Measurements from ENCODE around the gene HDGF. TPM values are rescaled to one million over a fixed set of nuclear protein-coding genes. Genes with fewer than 3 reads are reported as not detected.

HDGF gene
- total and polyA plus RNA-seq, 7 experiments from 2014 or later = 25.0 to 224 (median 90.9) TPM

GRCh38 chr1:156712626-156713025 lies 38.8 kb downstream of the HDGF start:
- H3K27me3 Mint-ChIP-seq = peaks cover 0 to under 1% (median 0%) of the 10 kb centered on the region in 5 donors

GRCh38 chr1:156711011-156711817 lies 40.3 kb downstream of the HDGF start:
- no peaks in the 10 kb centered on the region for H3K27me3 ChIP-seq (ENCODE audit: control insufficient read depth in 2 of 2, insufficient read depth in 2 of 2, low read length in 2 of 2)
- H3K4me3 ChIP-seq (ENCODE audit: low read length) = no peak overlapping the region
- Mint-ChIP-seq H3K9me3 (no peaks in the 10 kb centered on the region), H3K27me3 (peaks cover 0 to 11% (median 0%) of the 10 kb centered on the region in 5 donors), H3K36me3 (peaks cover 0 to 5% (median 0%) of the 10 kb centered on the region in 5 donors), H3K4me1 (peaks cover 9 to 21% (median 14%) of the 10 kb centered on the region in 7 donors), H3K27ac (no peak overlapping the region), H3K4me3 (no peak overlapping the region)
- DNase-seq = no peak
- POLR2A ChIA-PET = no interaction called here
- peaks cover 6 to 10% of the 10 kb centered on the region in 2 donors for H3K4me1 ChIP-seq (ENCODE audit: control insufficient read depth in 2 of 2, insufficient read depth in 2 of 2, low read length in 2 of 2)
- no peak overlapping the region for H3K27ac ChIP-seq (ENCODE audit: low read depth, low read length)
- ATAC-seq = no peak
- H3K9me3 ChIP-seq (ENCODE audit: control insufficient read depth in 2 of 3, low read length in 3 of 3) = no peaks in the 10 kb centered on the region
- CTCF ChIA-PET = interaction anchor here (1.7 to 3.4 kb wide), 2 partner anchors 16 to 21 kb away, joined by 5 to 14 read pairs; partner anchors contain the start of gene METTL25B
- no peaks in the 10 kb centered on the region for H3K36me3 ChIP-seq (ENCODE audit: control insufficient read depth in 2 of 3, insufficient read depth in 3 of 3, low read length in 3 of 3)
- intact Hi-C loops (cut with micrococcal nuclease) = no loop called here

More at GRCh38 chr1:156712626-156713025, 38.8 kb downstream of the HDGF start:
- no peaks in the 10 kb centered on the region for H3K4me1 ChIP-seq (ENCODE audit: control insufficient read depth in 2 of 2, insufficient read depth in 2 of 2, low read length in 2 of 2)
- Mint-ChIP-seq H3K27ac (no peak overlapping the region), H3K36me3 (peaks cover 0 to 9% (median 0%) of the 10 kb centered on the region in 5 donors), H3K4me3 (no peak overlapping the region), H3K4me1 (peaks cover 0 to 10% (median 3%) of the 10 kb centered on the region in 7 donors), H3K9me3 (no peaks in the 10 kb centered on the region)
- H3K9me3 ChIP-seq (ENCODE audit: control insufficient read depth in 2 of 3, low read length in 3 of 3) = no peaks in the 10 kb centered on the region
- intact Hi-C loops (cut with micrococcal nuclease) = no loop called here
- ATAC-seq (no peak), DNase-seq (no peak)
- ChIA-PET POLR2A (interaction anchor here (0.5 kb wide), 1 partner anchor 759 kb away, joined by 3 read pairs; no protein-coding TSS in a partner anchor), CTCF (interaction anchor here (0.7 to 3.4 kb wide), 3 partner anchors 15 to 25 kb away, joined by 3 to 14 read pairs (median 5); partner anchors contain the start of gene METTL25B)
- H3K4me3 ChIP-seq (ENCODE audit: low read length) = no peak overlapping the region
- H3K27me3 ChIP-seq (ENCODE audit: control insufficient read depth in 2 of 2, insufficient read depth in 2 of 2, low read length in 2 of 2) = no peaks in the 10 kb centered on the region
- no peaks in the 10 kb centered on the region for H3K36me3 ChIP-seq (ENCODE audit: control insufficient read depth in 2 of 3, insufficient read depth in 3 of 3, low read length in 3 of 3)
- H3K27ac ChIP-seq (ENCODE audit: low read depth, low read length) = no peak overlapping the region

DNA sequence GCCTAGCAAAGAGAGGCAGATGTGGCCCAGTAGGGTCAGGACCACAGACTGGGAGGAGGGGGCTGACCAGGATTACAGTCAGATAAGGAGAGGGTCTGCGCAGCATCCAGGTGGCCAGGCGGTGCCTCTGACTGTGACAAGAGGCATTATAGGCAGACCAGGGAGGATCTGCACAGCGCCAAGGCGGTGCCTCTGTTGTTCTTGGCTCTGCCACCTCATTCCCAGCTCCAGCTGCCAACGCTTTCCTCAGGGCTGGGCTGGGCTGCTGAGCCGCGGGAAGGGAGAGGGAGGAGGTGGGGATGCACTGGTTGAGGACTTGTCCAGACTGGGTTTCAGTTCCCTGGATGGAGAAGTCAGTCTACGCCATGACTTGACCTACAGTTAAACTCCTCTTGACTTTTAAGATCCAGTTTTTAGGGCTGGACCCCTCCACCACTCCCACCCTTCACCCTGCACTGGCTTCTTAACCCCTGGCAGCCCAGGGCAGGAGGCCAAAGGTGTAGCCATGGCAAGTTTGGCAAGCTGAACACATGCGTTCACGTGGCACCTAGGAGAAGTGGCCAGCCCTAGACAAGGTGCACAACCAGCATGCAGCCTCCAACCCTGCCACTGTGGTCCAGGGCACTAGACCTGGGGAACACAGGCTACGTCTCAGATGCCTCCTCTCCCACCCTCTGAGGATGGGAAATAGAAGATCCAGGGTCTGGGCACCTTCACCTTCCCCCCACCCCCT lies 41.6 kb downstream of the HDGF start:
- ATAC-seq (no peak), DNase-seq (no peak)
- no peaks in the 10 kb centered on the region for H3K9me3 Mint-ChIP-seq
- no peaks in the 10 kb centered on the region for H3K36me3 Mint-ChIP-seq
- intact Hi-C loops (cut with micrococcal nuclease) = loop anchor here in 1 of 2 donors (5.0 kb wide), 1 partner anchor 83 kb away; no protein-coding TSS in a partner anchor
- H3K4me1 ChIP-seq (ENCODE audit: control insufficient read depth in 2 of 2, insufficient read depth in 2 of 2, low read length in 2 of 2) = peaks cover 16 to 23% of the 10 kb centered on the region in 2 donors
- no peak overlapping the region for H3K4me3 ChIP-seq (ENCODE audit: low read length)
- H3K9me3 ChIP-seq (ENCODE audit: control insufficient read depth in 2 of 3, low read length in 3 of 3) = no peaks in the 10 kb centered on the region
- H3K27me3 ChIP-seq (ENCODE audit: control insufficient read depth in 2 of 2, insufficient read depth in 2 of 2, low read length in 2 of 2) = no peaks in the 10 kb centered on the region
- no peak overlapping the region for H3K27ac ChIP-seq (ENCODE audit: low read depth, low read length)
- no peak overlapping the region for H3K4me3 Mint-ChIP-seq
- peaks cover 11 to 29% (median 21%) of the 10 kb centered on the region in 7 donors for H3K4me1 Mint-ChIP-seq
- CTCF ChIA-PET = no interaction called here
- POLR2A ChIA-PET = no interaction called here
- H3K27ac Mint-ChIP-seq = peak overlapping the region in 2 of 9 donors; percentile 1 to 65
- H3K27me3 Mint-ChIP-seq = peaks cover 0 to 22% (median 0%) of the 10 kb centered on the region in 5 donors
- H3K36me3 ChIP-seq (ENCODE audit: control insufficient read depth in 2 of 3, insufficient read depth in 3 of 3, low read length in 3 of 3) = no peaks in the 10 kb centered on the region

GRCh38 chr1:156709031-156709430 lies 42.4 kb downstream of the HDGF start:
- POLR2A ChIA-PET = no interaction called here

DNA sequence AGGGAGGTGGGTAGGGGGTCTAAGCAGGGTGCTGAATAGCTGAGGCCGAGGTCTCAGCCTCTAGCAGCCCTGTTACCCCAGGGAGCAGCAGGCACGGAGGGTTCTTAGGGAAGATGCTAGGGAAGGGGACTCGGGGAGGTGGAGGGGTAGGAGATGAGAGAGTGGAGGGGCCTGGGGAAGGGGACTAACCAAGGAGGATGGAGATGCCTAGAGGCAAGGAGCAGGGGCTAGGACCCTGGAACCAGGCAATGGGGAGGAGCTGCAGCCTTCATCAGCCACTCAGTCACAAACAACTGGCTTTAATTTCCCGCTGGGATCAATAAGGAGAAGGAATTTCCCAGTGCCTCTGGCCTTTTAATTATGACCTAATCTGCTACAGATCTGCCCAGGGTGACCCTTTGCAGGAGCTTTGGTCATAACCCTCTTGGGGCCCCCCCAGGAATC lies 43.2 kb downstream of the HDGF start:
- Histone ChIP-seq H3K27ac (ENCODE audit: low read depth, low read length) (no peak overlapping the region), H3K4me1 (ENCODE audit: control insufficient read depth in 2 of 2, insufficient read depth in 2 of 2, low read length in 2 of 2) (peaks cover 23 to 27% of the 10 kb centered on the region in 2 donors), H3K9me3 (ENCODE audit: control insufficient read depth in 2 of 3, low read length in 3 of 3) (no peaks in the 10 kb centered on the region), H3K4me3 (ENCODE audit: low read length) (no peak overlapping the region), H3K36me3 (ENCODE audit: control insufficient read depth in 2 of 3, insufficient read depth in 3 of 3, low read length in 3 of 3) (no peaks in the 10 kb centered on the region), H3K27me3 (ENCODE audit: control insufficient read depth in 2 of 2, insufficient read depth in 2 of 2, low read length in 2 of 2) (peaks cover 3 to 4% of the 10 kb centered on the region in 2 donors)
- Mint-ChIP-seq H3K27me3 (peaks cover 8 to 38% (median 14%) of the 10 kb centered on the region in 5 donors), H3K4me1 (peaks cover 11 to 37% (median 21%) of the 10 kb centered on the region in 7 donors), H3K27ac (peak overlapping the region in 7 of 9 donors; percentile 12 to 85 (median 39)), H3K9me3 (no peaks in the 10 kb centered on the region), H3K4me3 (peak overlapping the region in 1 of 10 donors; percentile 95), H3K36me3 (no peaks in the 10 kb centered on the region)
- CTCF ChIA-PET = interaction anchor here (0.8 to 11.9 kb wide), 2 partner anchors 18 to 19 kb away, joined by 3 to 93 read pairs; no protein-coding TSS in a partner anchor
- intact Hi-C loops (cut with micrococcal nuclease) = loop anchor here in 1 of 2 donors (5.0 kb wide), 1 partner anchor 81 kb away; no protein-coding TSS in a partner anchor
- POLR2A ChIA-PET = interaction anchor here (0.6 kb wide), 2 partner anchors 67 to 470 kb away, joined by 3 read pairs; no protein-coding TSS in a partner anchor
- DNase-seq (no peak), ATAC-seq (no peak)

More at GRCh38 chr1:156709031-156709430, 42.4 kb downstream of the HDGF start:
- Mint-ChIP-seq H3K27ac (peak overlapping the region in 6 of 9 donors; percentile 1 to 85 (median 36)), H3K36me3 (no peaks in the 10 kb centered on the region), H3K27me3 (peaks cover 5 to 30% (median 7%) of the 10 kb centered on the region in 5 donors), H3K4me1 (peaks cover 11 to 34% (median 21%) of the 10 kb centered on the region in 7 donors), H3K4me3 (no peak overlapping the region), H3K9me3 (no peaks in the 10 kb centered on the region)
- Histone ChIP-seq H3K4me3 (ENCODE audit: low read length) (no peak overlapping the region), H3K27me3 (ENCODE audit: control insufficient read depth in 2 of 2, insufficient read depth in 2 of 2, low read length in 2 of 2) (peaks cover 0 to 4% of the 10 kb centered on the region in 2 donors), H3K4me1 (ENCODE audit: control insufficient read depth in 2 of 2, insufficient read depth in 2 of 2, low read length in 2 of 2) (peaks cover 23 to 27% of the 10 kb centered on the region in 2 donors), H3K27ac (ENCODE audit: low read depth, low read length) (no peak overlapping the region), H3K36me3 (ENCODE audit: control insufficient read depth in 2 of 3, insufficient read depth in 3 of 3, low read length in 3 of 3) (no peaks in the 10 kb centered on the region), H3K9me3 (ENCODE audit: control insufficient read depth in 2 of 3, low read length in 3 of 3) (no peaks in the 10 kb centered on the region)
- DNase-seq = no peak
- intact Hi-C loops (cut with micrococcal nuclease) = loop anchor here in 1 of 2 donors (5.0 kb wide), 1 partner anchor 82 kb away; no protein-coding TSS in a partner anchor
- no peak for ATAC-seq
- CTCF ChIA-PET = interaction anchor here (0.8 to 11.9 kb wide), 2 partner anchors 17 to 20 kb away, joined by 3 to 93 read pairs; no protein-coding TSS in a partner anchor

Measured in naive thymus-derived CD4-positive, alpha-beta T cell (primary cell).